Measurements from ENCODE around the gene UBE2Q1.

DNA sequence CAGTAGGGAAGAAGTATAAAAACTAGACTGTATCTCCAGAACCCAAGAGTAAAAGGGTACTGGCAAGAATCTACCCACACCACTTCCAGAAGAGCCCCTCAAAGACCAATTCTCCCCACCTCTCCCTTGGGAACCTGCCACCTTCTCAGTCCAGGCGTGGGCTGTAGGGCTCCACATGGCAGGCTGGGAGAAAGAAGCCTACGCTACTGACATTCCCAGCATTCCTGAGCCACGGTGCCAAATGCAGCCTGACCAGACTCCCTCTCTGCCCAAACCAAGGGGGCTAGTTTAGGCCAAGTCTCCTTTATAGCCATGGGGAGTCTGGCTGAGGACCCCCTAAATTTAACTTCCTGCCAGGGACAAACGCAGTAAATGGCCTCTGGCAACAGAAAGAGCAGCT, 2.0 kb downstream of the UBE2Q1 start:
- TF ChIP-seq, protein P1, sequence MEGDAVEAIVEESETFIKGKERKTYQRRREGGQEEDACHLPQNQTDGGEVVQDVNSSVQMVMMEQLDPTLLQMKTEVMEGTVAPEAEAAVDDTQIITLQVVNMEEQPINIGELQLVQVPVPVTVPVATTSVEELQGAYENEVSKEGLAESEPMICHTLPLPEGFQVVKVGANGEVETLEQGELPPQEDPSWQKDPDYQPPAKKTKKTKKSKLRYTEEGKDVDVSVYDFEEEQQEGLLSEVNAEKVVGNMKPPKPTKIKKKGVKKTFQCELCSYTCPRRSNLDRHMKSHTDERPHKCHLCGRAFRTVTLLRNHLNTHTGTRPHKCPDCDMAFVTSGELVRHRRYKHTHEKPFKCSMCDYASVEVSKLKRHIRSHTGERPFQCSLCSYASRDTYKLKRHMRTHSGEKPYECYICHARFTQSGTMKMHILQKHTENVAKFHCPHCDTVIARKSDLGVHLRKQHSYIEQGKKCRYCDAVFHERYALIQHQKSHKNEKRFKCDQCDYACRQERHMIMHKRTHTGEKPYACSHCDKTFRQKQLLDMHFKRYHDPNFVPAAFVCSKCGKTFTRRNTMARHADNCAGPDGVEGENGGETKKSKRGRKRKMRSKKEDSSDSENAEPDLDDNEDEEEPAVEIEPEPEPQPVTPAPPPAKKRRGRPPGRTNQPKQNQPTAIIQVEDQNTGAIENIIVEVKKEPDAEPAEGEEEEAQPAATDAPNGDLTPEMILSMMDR (IDR thresholded peaks at IDR 0.05; ENCODE audit: low read depth, low read length): no peak
- TF ChIP-seq EZH2phosphoT487 (IDR thresholded peaks at IDR 0.05; ENCODE audit: low read depth): no peak

Measured in OCI-LY3 (cell line).